Activated naive CD4-positive, alpha-beta T cell treated with anti-CD3 and anti-CD28 coated beads for 36 hours (primary cell): ENCODE data around the gene SERPINB3. TPM values are rescaled to one million over a fixed set of nuclear protein-coding genes. Genes with fewer than 3 reads are reported as not detected.
"Not testable (repeated sequence)": the region's sequence is repeated elsewhere in the genome, so short reads cannot be mapped to it uniquely, and the experiment has no call there.

ENCODE experiments used
- CTCF ChIA-PET: fragments of 350-600 bp; sonication (Branson Sonifier 250); formaldehyde crosslinking; loops from one replicate; lab custom pipeline; 2021; ENCODE audit warnings: antibody characterized with exemption; lab: Charles Lee
- DNase-seq: peaks from one replicate; pipeline ENCODE4 v3.0.0-alpha.2; 2020
- H3K27ac Mint-ChIP-seq: one replicate; pipeline ENCODE4 v1.8.0; 2021; ENCODE audit warnings: mild to moderate bottlenecking, mixed read lengths
- H3K27me3 Mint-ChIP-seq: one replicate; pipeline ENCODE4 v1.8.0; 2021; ENCODE audit warnings: low read depth, mixed read lengths
- H3K36me3 Mint-ChIP-seq: one replicate; pipeline ENCODE4 v1.8.0; 2021; ENCODE audit warnings: low read depth, mixed read lengths
- H3K4me1 Mint-ChIP-seq: one replicate; pipeline ENCODE4 v1.8.0; 2021; ENCODE audit warnings: low read depth, mixed read lengths
- H3K4me3 Mint-ChIP-seq: one replicate; pipeline ENCODE4 v1.8.0; 2021; ENCODE audit warnings: mild to moderate bottlenecking, moderate library complexity, mixed read lengths
- H3K9me3 Mint-ChIP-seq: one replicate; pipeline ENCODE4 v1.8.0; 2021; ENCODE audit warnings: mixed read lengths
- intact Hi-C: fragments of 100-400 bp; cut with micrococcal nuclease; formaldehyde crosslinking; loops from one replicate; pipeline ENCODE4 v1.15.1; 2023
- total RNA-seq, 2 experiments: library from RNA; stranded (reverse); gene quantifications; one replicate each; pipeline ENCODE4 v1.2.3, GENCODE V29; 2021

SERPINB3 gene
- total RNA-seq, 2 experiments from 2014 or later: not detected

- CTCF ChIA-PET, intact Hi-C loops, DNase-seq, H3K4me1 Mint-ChIP-seq, H3K9me3 Mint-ChIP-seq, H3K36me3 Mint-ChIP-seq, H3K27me3 Mint-ChIP-seq, H3K27ac Mint-ChIP-seq, H3K4me3 Mint-ChIP-seq: not testable (repeated sequence)
Measured at GRCh38 chr18:63642668-63643356, 18.9 kb downstream of the SERPINB3 start.

GRCh38 chr18:63641157-63641680, 20.5 kb downstream of the SERPINB3 start:
- H3K4me3 Mint-ChIP-seq, H3K9me3 Mint-ChIP-seq, intact Hi-C loops: not testable (repeated sequence)

GRCh38 chr18:63637703-63638102, 24.0 kb downstream of the SERPINB3 start:
- intact Hi-C loops: no loop called here
- no peak for DNase-seq
- CTCF ChIA-PET: no interaction called here
- H3K27me3 Mint-ChIP-seq: peaks cover 1% of the 10 kb centered on the region
- no peaks in the 10 kb centered on the region for H3K4me1 Mint-ChIP-seq
- no peaks in the 10 kb centered on the region for H3K9me3 Mint-ChIP-seq
- no peaks in the 10 kb centered on the region for H3K36me3 Mint-ChIP-seq
- no peak overlapping the region for H3K4me3 Mint-ChIP-seq
- no peak overlapping the region for H3K27ac Mint-ChIP-seq

More at GRCh38 chr18:63641157-63641680, 20.5 kb downstream of the SERPINB3 start:
- CTCF ChIA-PET: interaction anchor here (0.6 kb wide), 1 partner anchor 398 kb away, joined by 3 read pairs; no protein-coding TSS in a partner anchor
- DNase-seq, H3K27ac Mint-ChIP-seq, H3K27me3 Mint-ChIP-seq, H3K36me3 Mint-ChIP-seq, H3K4me1 Mint-ChIP-seq: not testable (repeated sequence)

GRCh38 chr18:63627819-63628218, 33.9 kb downstream of the SERPINB3 start:
- CTCF ChIA-PET: no interaction called here
- Mint-ChIP-seq H3K4me1 (no peaks in the 10 kb centered on the region), H3K27me3 (peaks cover under 1% of the 10 kb centered on the region), H3K27ac (no peak overlapping the region), H3K4me3 (no peak overlapping the region), H3K9me3 (peaks cover 24% of the 10 kb centered on the region), H3K36me3 (no peaks in the 10 kb centered on the region)
- intact Hi-C loops: no loop called here
- DNase-seq: no peak

- CTCF ChIA-PET: no interaction called here
- H3K4me3 Mint-ChIP-seq: no peak overlapping the region
- intact Hi-C loops: no loop called here
- H3K4me1 Mint-ChIP-seq: no peaks in the 10 kb centered on the region
- peaks cover 3% of the 10 kb centered on the region for H3K27me3 Mint-ChIP-seq
- H3K36me3 Mint-ChIP-seq: no peaks in the 10 kb centered on the region
- peaks cover 24% of the 10 kb centered on the region for H3K9me3 Mint-ChIP-seq
- DNase-seq: no peak
- no peak overlapping the region for H3K27ac Mint-ChIP-seq
Measured at GRCh38 chr18:63626431-63626830, 35.3 kb downstream of the SERPINB3 start.

GRCh38 chr18:63624863-63625262, 36.8 kb downstream of the SERPINB3 start:
- no peak overlapping the region for H3K4me3 Mint-ChIP-seq
- no peaks in the 10 kb centered on the region for H3K36me3 Mint-ChIP-seq
- no peak for DNase-seq
- intact Hi-C loops: no loop called here
- no peak overlapping the region for H3K27ac Mint-ChIP-seq
- CTCF ChIA-PET: interaction anchor here (0.6 kb wide), 1 partner anchor 369 kb away, joined by 3 read pairs; no protein-coding TSS in a partner anchor
- peaks cover 26% of the 10 kb centered on the region for H3K9me3 Mint-ChIP-seq
- no peaks in the 10 kb centered on the region for H3K4me1 Mint-ChIP-seq
- H3K27me3 Mint-ChIP-seq: peaks cover 3% of the 10 kb centered on the region

GRCh38 chr18:63619661-63620060, 42.0 kb downstream of the SERPINB3 start:
- no peaks in the 10 kb centered on the region for H3K4me1 Mint-ChIP-seq
- H3K9me3 Mint-ChIP-seq: peaks cover 11% of the 10 kb centered on the region
- CTCF ChIA-PET: no interaction called here
- no peak overlapping the region for H3K4me3 Mint-ChIP-seq
- DNase-seq: no peak
- intact Hi-C loops: no loop called here
- H3K27me3 Mint-ChIP-seq: peaks cover 3% of the 10 kb centered on the region
- H3K36me3 Mint-ChIP-seq: no peaks in the 10 kb centered on the region
- no peak overlapping the region for H3K27ac Mint-ChIP-seq

GRCh38 chr18:63617915-63618234, 43.8 kb downstream of the SERPINB3 start:
- H3K9me3 Mint-ChIP-seq: peaks cover 6% of the 10 kb centered on the region
- H3K4me1 Mint-ChIP-seq: no peaks in the 10 kb centered on the region
- DNase-seq: no peak
- no peak overlapping the region for H3K4me3 Mint-ChIP-seq
- intact Hi-C loops: no loop called here
- no peak overlapping the region for H3K27ac Mint-ChIP-seq
- no peaks in the 10 kb centered on the region for H3K36me3 Mint-ChIP-seq
- CTCF ChIA-PET: no interaction called here
- H3K27me3 Mint-ChIP-seq: peaks cover 2% of the 10 kb centered on the region

GRCh38 chr18:63617049-63617914, 44.4 kb downstream of the SERPINB3 start:
- Mint-ChIP-seq H3K4me1 (no peaks in the 10 kb centered on the region), H3K4me3 (no peak overlapping the region), H3K9me3 (peaks cover 6% of the 10 kb centered on the region), H3K27ac (no peak overlapping the region), H3K27me3 (no peaks in the 10 kb centered on the region), H3K36me3 (no peaks in the 10 kb centered on the region)
- no peak for DNase-seq
- intact Hi-C loops: no loop called here
- CTCF ChIA-PET: no interaction called here

GRCh38 chr18:63613420-63613819, 48.3 kb downstream of the SERPINB3 start:
- DNase-seq: no peak
- no peaks in the 10 kb centered on the region for H3K4me1 Mint-ChIP-seq
- no peak overlapping the region for H3K27ac Mint-ChIP-seq
- H3K9me3 Mint-ChIP-seq: no peaks in the 10 kb centered on the region
- H3K36me3 Mint-ChIP-seq: no peaks in the 10 kb centered on the region
- intact Hi-C loops: no loop called here
- peaks cover 3% of the 10 kb centered on the region for H3K27me3 Mint-ChIP-seq
- CTCF ChIA-PET: no interaction called here
- no peak overlapping the region for H3K4me3 Mint-ChIP-seq

- Mint-ChIP-seq H3K4me1 (no peaks in the 10 kb centered on the region), H3K4me3 (no peak overlapping the region), H3K27me3 (peaks cover 6% of the 10 kb centered on the region), H3K36me3 (no peaks in the 10 kb centered on the region), H3K27ac (no peak overlapping the region), H3K9me3 (no peaks in the 10 kb centered on the region)
- CTCF ChIA-PET: no interaction called here
- no peak for DNase-seq
- intact Hi-C loops: no loop called here
Measured at GRCh38 chr18:63606526-63606925, 55.2 kb downstream of the SERPINB3 start.
